Measurements from ENCODE around the gene HMG20A. TPM values are rescaled to one million over a fixed set of nuclear protein-coding genes. Genes with fewer than 3 reads are reported as not detected.

The HMG20A gene
- total RNA-seq, 1 donor from 2014 or later = 35.5 TPM

DNA sequence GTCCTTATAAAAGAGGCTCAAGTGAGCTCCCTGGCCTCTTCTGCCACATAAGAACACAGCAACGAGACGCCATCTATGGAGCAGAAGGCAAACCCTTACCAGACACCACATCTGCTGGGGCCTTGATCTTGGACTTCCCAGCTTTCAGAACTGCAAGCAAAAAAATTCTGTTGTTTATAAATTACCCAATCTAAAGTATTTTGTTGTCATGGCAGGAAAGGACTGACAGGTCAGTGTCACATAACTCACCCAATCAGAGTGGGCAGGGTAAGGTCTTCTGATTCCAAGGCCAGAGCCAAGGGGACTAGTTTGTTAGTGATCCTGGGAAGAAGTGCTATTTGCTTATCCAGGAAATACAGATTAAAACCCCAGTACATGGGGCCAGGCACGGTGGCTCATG, 98.9 kb downstream of the HMG20A start:
- no peak for DNase-seq (ENCODE audit: low spot score)
- TF ChIP-seq, protein P1, sequence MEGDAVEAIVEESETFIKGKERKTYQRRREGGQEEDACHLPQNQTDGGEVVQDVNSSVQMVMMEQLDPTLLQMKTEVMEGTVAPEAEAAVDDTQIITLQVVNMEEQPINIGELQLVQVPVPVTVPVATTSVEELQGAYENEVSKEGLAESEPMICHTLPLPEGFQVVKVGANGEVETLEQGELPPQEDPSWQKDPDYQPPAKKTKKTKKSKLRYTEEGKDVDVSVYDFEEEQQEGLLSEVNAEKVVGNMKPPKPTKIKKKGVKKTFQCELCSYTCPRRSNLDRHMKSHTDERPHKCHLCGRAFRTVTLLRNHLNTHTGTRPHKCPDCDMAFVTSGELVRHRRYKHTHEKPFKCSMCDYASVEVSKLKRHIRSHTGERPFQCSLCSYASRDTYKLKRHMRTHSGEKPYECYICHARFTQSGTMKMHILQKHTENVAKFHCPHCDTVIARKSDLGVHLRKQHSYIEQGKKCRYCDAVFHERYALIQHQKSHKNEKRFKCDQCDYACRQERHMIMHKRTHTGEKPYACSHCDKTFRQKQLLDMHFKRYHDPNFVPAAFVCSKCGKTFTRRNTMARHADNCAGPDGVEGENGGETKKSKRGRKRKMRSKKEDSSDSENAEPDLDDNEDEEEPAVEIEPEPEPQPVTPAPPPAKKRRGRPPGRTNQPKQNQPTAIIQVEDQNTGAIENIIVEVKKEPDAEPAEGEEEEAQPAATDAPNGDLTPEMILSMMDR (IDR thresholded peaks at IDR 0.05) = no peak
- H3K27me3 Mint-ChIP-seq (ENCODE audit: low read depth) = no peaks in the 10 kb centered on the region
- H3K4me1 Mint-ChIP-seq (ENCODE audit: low read depth) = no peaks in the 10 kb centered on the region
- no peaks in the 10 kb centered on the region for H3K9me3 Mint-ChIP-seq (ENCODE audit: low read depth)
- no peak overlapping the region for H3K27ac Mint-ChIP-seq (ENCODE audit: unreplicated experiment)
- no peaks in the 10 kb centered on the region for H3K36me3 Mint-ChIP-seq (ENCODE audit: low read depth)
- no peak overlapping the region for H3K4me3 Mint-ChIP-seq (ENCODE audit: unreplicated experiment)

GRCh38 chr15:77521206-77521605, 100.5 kb downstream of the HMG20A start:
- H3K4me3 Mint-ChIP-seq (ENCODE audit: unreplicated experiment) = no peak overlapping the region
- H3K9me3 Mint-ChIP-seq (ENCODE audit: low read depth) = no peaks in the 10 kb centered on the region
- peaks cover 6% of the 10 kb centered on the region for H3K4me1 Mint-ChIP-seq (ENCODE audit: low read depth)
- TF ChIP-seq, protein P1 (IDR thresholded peaks at IDR 0.05) = no peak
- no peak overlapping the region for H3K27ac Mint-ChIP-seq (ENCODE audit: unreplicated experiment)
- H3K36me3 Mint-ChIP-seq (ENCODE audit: low read depth) = no peaks in the 10 kb centered on the region
- H3K27me3 Mint-ChIP-seq (ENCODE audit: low read depth) = no peaks in the 10 kb centered on the region
- DNase-seq (ENCODE audit: low spot score) = no peak

DNA sequence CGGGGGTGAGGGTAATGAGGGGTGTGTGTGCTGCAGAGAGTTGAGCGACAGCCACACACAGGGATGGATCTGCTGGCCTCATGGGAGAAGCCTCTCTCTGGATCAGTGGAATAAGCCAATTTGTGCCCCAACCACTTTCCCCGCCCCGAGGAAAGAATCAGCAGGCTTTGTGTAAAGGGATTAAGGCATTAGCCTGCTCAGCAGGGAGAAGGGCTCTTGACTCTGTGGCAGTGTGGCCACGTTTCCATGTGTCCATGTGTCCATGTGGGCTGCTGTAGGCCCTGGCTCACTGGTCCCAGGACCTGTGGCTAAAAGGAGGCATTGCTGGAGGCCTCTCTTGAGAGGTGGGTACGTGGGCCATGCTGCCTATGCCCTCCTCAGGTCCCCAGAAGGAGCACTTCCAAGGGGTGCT, 104.7 kb downstream of the HMG20A start:
- Mint-ChIP-seq H3K4me1 (ENCODE audit: low read depth) (peaks cover 36% of the 10 kb centered on the region), H3K4me3 (ENCODE audit: unreplicated experiment) (no peak overlapping the region), H3K27ac (ENCODE audit: unreplicated experiment) (no peak overlapping the region), H3K36me3 (ENCODE audit: low read depth) (no peaks in the 10 kb centered on the region), H3K9me3 (ENCODE audit: low read depth) (no peaks in the 10 kb centered on the region), H3K27me3 (ENCODE audit: low read depth) (no peaks in the 10 kb centered on the region)
- TF ChIP-seq, protein P1 (IDR thresholded peaks at IDR 0.05) = no peak
- DNase-seq (ENCODE audit: low spot score) = peak; percentile 56

DNA sequence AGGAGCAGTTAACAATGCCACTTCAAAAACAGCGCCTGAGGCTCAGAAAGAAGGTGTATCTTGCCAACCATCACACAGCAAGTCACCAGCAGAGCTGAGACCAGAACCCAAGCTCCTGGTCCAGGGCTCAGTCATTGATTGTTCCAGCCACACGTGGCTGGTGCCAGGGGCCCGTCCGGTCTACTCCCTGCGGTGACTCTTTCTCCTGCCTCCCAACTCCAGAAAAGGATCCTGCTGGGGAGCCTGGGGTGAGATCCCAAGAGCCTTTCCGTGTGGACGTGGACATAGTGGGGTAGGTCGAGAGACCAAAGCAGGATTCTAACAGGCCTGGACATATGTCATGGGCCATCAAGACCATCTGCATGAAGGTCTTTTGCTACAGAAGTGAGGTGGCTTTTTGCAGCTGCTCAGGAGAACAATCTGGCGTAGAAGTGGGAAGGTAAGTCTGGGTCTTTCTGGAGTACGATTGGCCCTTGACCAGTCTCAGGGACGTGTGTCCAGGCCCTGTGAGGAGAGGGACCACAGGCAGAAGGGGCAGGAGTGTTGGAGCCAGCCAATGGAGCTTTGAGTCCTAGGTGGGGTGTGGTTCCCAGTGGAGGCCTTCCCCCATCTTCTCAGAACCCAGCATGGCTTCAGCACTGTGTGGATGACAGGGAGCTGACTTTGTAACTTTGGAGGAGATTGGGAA, 105.4 kb downstream of the HMG20A start:
- no peaks in the 10 kb centered on the region for H3K36me3 Mint-ChIP-seq (ENCODE audit: low read depth)
- peaks cover 41% of the 10 kb centered on the region for H3K4me1 Mint-ChIP-seq (ENCODE audit: low read depth)
- peaks cover 3% of the 10 kb centered on the region for H3K9me3 Mint-ChIP-seq (ENCODE audit: low read depth)
- no peaks in the 10 kb centered on the region for H3K27me3 Mint-ChIP-seq (ENCODE audit: low read depth)
- no peak overlapping the region for H3K4me3 Mint-ChIP-seq (ENCODE audit: unreplicated experiment)
- peak; percentile 56 for DNase-seq (ENCODE audit: low spot score)
- TF ChIP-seq, protein P1 (IDR thresholded peaks at IDR 0.05) = no peak
- no peak overlapping the region for H3K27ac Mint-ChIP-seq (ENCODE audit: unreplicated experiment)

DNA sequence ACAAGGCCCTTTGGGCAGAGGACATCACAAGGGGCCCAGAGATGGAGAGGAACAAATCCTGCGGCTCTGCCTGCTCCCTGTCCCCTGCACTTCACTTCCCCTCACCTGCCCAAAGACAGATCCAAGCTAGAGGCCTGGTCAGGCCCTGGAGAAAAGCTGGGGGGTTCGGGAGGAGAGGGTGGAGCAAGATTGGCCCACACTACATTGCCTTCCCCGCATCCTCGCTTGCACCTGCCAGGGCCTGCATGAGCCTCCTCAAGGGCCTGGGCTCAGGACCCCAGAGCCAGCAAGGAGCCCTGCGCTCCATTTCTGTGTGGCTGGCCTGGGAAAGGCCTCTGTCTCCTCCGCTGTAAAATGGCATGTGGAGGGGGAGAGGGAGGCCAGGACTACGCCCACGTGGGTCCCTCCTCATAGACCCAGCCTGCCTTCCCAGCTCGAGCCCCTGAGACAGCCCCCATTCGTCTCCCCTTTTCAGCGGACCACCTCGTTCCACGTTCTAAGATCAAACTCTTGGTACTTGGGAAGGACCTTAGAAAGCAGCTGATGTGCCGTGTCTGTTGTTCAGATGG, 106.0 kb downstream of the HMG20A start:
- Mint-ChIP-seq H3K36me3 (ENCODE audit: low read depth) (no peaks in the 10 kb centered on the region), H3K27me3 (ENCODE audit: low read depth) (no peaks in the 10 kb centered on the region), H3K4me3 (ENCODE audit: unreplicated experiment) (no peak overlapping the region), H3K27ac (ENCODE audit: unreplicated experiment) (peak overlapping the region; percentile 87), H3K4me1 (ENCODE audit: low read depth) (peaks cover 41% of the 10 kb centered on the region), H3K9me3 (ENCODE audit: low read depth) (peaks cover 3% of the 10 kb centered on the region)
- TF ChIP-seq, protein P1 (IDR thresholded peaks at IDR 0.05) = no peak
- peak; percentile 51 for DNase-seq (ENCODE audit: low spot score)
